H9 (cell line): ENCODE data around the gene MAP2K3. TPM values are rescaled to one million over a fixed set of nuclear protein-coding genes. Genes with fewer than 3 reads are reported as not detected.

Experiments used
- DNase-seq: peaks from one replicate; pipeline ENCODE4 v3.0.0-alpha.2; 2017
- H2AFZ ChIP-seq: one replicate; pipeline ENCODE4 v1.6.1; 2013; ENCODE audit warnings: mild to moderate bottlenecking, low read length, control low read depth, moderate library complexity
- H2AK5ac ChIP-seq: 2 replicates; pipeline ENCODE4 v1.6.1; 2013; ENCODE audit warnings: low read length, control low read depth, mixed read lengths; ENCODE audit not compliant: insufficient read length
- H2BK120ac ChIP-seq: one replicate; pipeline ENCODE4 v1.6.1; 2013; ENCODE audit warnings: low read depth, mild to moderate bottlenecking, low read length, control low read depth, inconsistent platforms; ENCODE audit not compliant: poor library complexity, severe bottlenecking
- H2BK12ac ChIP-seq: 2 replicates; pipeline ENCODE4 v1.6.1; 2013; ENCODE audit warnings: low read length, control low read depth, mixed read lengths, low read depth; ENCODE audit not compliant: insufficient read length
- H2BK15ac ChIP-seq: 2 replicates; pipeline ENCODE4 v1.6.1; 2013; ENCODE audit warnings: low read depth, low read length, control low read depth
- H2BK20ac ChIP-seq: one replicate; pipeline ENCODE4 v1.6.1; 2013; ENCODE audit warnings: low read depth, mild to moderate bottlenecking, low read length, control low read depth, inconsistent platforms; ENCODE audit not compliant: poor library complexity, severe bottlenecking
- H2BK5ac ChIP-seq: 2 replicates; pipeline ENCODE4 v1.6.1; 2013; ENCODE audit warnings: low read length, control low read depth, mixed read lengths; ENCODE audit not compliant: insufficient read length
- H3K14ac ChIP-seq: 2 replicates; pipeline ENCODE4 v1.6.1; 2013; ENCODE audit warnings: low read length, control low read depth; ENCODE audit not compliant: insufficient read depth
- H3K18ac ChIP-seq: 2 replicates; pipeline ENCODE4 v1.6.1; 2013; ENCODE audit warnings: low read depth, mild to moderate bottlenecking, mixed read lengths, low read length, control low read depth; ENCODE audit not compliant: insufficient read length
- H3K23ac ChIP-seq: 2 replicates; pipeline ENCODE4 v1.6.1; 2013; ENCODE audit warnings: low read length, control low read depth, mixed read lengths, low read depth; ENCODE audit not compliant: insufficient read length
- H3K23me2 ChIP-seq: 2 replicates; pipeline ENCODE4 v1.6.1; 2013; ENCODE audit warnings: low read depth, mild to moderate bottlenecking, mixed read lengths, low read length, control low read depth; ENCODE audit not compliant: insufficient read length, poor library complexity, severe bottlenecking
- H3K27ac ChIP-seq: 2 replicates; pipeline ENCODE4 v1.5.1; 2013; ENCODE audit warnings: low read length, control low read depth, mixed read lengths, low read depth; ENCODE audit not compliant: insufficient read length
- H3K27me3 ChIP-seq: 2 replicates; pipeline ENCODE4 v1.6.1; 2013; ENCODE audit warnings: low read length, control low read depth, inconsistent platforms; ENCODE audit not compliant: insufficient read depth
- H3K4ac ChIP-seq: 2 replicates; pipeline ENCODE4 v1.6.1; 2013; ENCODE audit warnings: low read depth, mild to moderate bottlenecking, control low read depth, inconsistent platforms, low read length, moderate library complexity
- H3K4me1 ChIP-seq: 2 replicates; pipeline ENCODE4 v1.6.1; 2013; ENCODE audit warnings: low read length, control low read depth, inconsistent platforms; ENCODE audit not compliant: insufficient read depth
- H3K4me2 ChIP-seq: 2 replicates; pipeline ENCODE4 v1.6.1; 2013; ENCODE audit warnings: low read length, control low read depth, mixed read lengths; ENCODE audit not compliant: insufficient read length, insufficient read depth
- H3K56ac ChIP-seq: 2 replicates; pipeline ENCODE4 v1.6.1; 2013; ENCODE audit warnings: low read depth, mild to moderate bottlenecking, mixed read lengths, low read length, control low read depth; ENCODE audit not compliant: insufficient read length
- H3K79me1 ChIP-seq: 2 replicates; pipeline ENCODE4 v1.6.1; 2013; ENCODE audit warnings: low read depth, mild to moderate bottlenecking, moderate library complexity, low read length, control low read depth, inconsistent platforms; ENCODE audit not compliant: insufficient read depth, poor library complexity, severe bottlenecking
- H3K79me2 ChIP-seq: 2 replicates; pipeline ENCODE4 v1.6.1; 2013; ENCODE audit warnings: low read length, control low read depth, inconsistent platforms; ENCODE audit not compliant: insufficient read depth
- H3K9ac ChIP-seq: 2 replicates; pipeline ENCODE4 v1.6.1; 2013; ENCODE audit warnings: low read length, control low read depth, mixed read lengths; ENCODE audit not compliant: insufficient read length; ENCODE audit errors: extremely low read depth
- H3K9me3 ChIP-seq: one replicate; pipeline ENCODE4 v1.6.1; 2013; ENCODE audit warnings: low read depth, low read length, inconsistent platforms; ENCODE audit not compliant: control insufficient read depth
- H3T11ph ChIP-seq: one replicate; pipeline ENCODE4 v1.6.1; 2013; ENCODE audit warnings: mild to moderate bottlenecking, low read length, control low read depth, inconsistent platforms
- H4K20me1 ChIP-seq: one replicate; pipeline ENCODE4 v1.6.1; 2013; ENCODE audit not compliant: control insufficient read depth, insufficient read length, insufficient read depth
- H4K5ac ChIP-seq: 2 replicates; pipeline ENCODE4 v1.6.1; 2013; ENCODE audit warnings: low read depth, mild to moderate bottlenecking, mixed read lengths, low read length, control low read depth; ENCODE audit not compliant: insufficient read length
- H4K8ac ChIP-seq: replicated peaks from 2 replicates; pipeline ENCODE4 v1.6.1; 2013; ENCODE audit warnings: low read length, control low read depth, mixed read lengths, low read depth; ENCODE audit not compliant: insufficient read length
- H4K91ac ChIP-seq: 2 replicates; pipeline ENCODE4 v1.6.1; 2013; ENCODE audit warnings: low read depth, mild to moderate bottlenecking, moderate library complexity, mixed read lengths, low read length, control low read depth; ENCODE audit not compliant: insufficient read length
- H3K27ac Mint-ChIP-seq, 3 experiments: 2 replicates in 2 of 3; 3 replicates in 1 of 3; pipeline ENCODE4 v1.8.0; 2020 to 2021; ENCODE audit warnings: mixed read lengths in 3 of 3, mild to moderate bottlenecking in 1 of 3, moderate library complexity in 1 of 3
- H3K27me3 Mint-ChIP-seq: 2 replicates; pipeline ENCODE4 v1.8.0; 2021; ENCODE audit warnings: low read depth, mild to moderate bottlenecking, moderate library complexity, mixed read lengths
- H3K36me3 Mint-ChIP-seq, 3 experiments: 2 replicates in 2 of 3; 3 replicates in 1 of 3; pipeline ENCODE4 v1.8.0; 2020 to 2021; ENCODE audit warnings: low read depth in 3 of 3, mixed read lengths in 3 of 3; ENCODE audit not compliant: insufficient read depth in 1 of 3
- H3K4me1 Mint-ChIP-seq, 2 experiments: 2 replicates each; pipeline ENCODE4 v1.8.0; 2020; ENCODE audit warnings: mixed read lengths in 2 of 2
- H3K4me3 Mint-ChIP-seq, 2 experiments: 2 replicates in 1 of 2; 3 replicates in 1 of 2; pipeline ENCODE4 v1.8.0; 2020 to 2021; ENCODE audit warnings: mild to moderate bottlenecking in 2 of 2, mixed read lengths in 2 of 2, moderate library complexity in 1 of 2
- H3K9me3 Mint-ChIP-seq, 2 experiments: 2 replicates in 1 of 2; 3 replicates in 1 of 2; pipeline ENCODE4 v1.8.0; 2020; ENCODE audit warnings: mild to moderate bottlenecking in 2 of 2, mixed read lengths in 2 of 2, moderate library complexity in 1 of 2
- WGBS: extraction: QIAGEN DNeasy Blood & Tissue Kit; methylation state at CpG from one replicate; pipeline ENCODE4 v1.1.7; 2013; ENCODE audit warnings: missing lambda C conversion rate, low lambda C conversion rate, mixed read lengths; ENCODE audit not compliant: insufficient read length; ENCODE audit errors: extremely low coverage; 5-methylcytosine and 5-hydroxymethylcytosine counted together
- total RNA-seq: library from RNA; stranded (reverse); gene quantifications from 2 replicates; pipeline ENCODE4 v1.2.1, GENCODE V29; 2021
- TF ChIP-seq, protein P1 (sequence below): fragments of 200-600 bp; sonication (generic); conservative IDR thresholded peaks from 3 replicates; pipeline ENCODE4 v1.8.0; 2021; ENCODE audit warnings: antibody characterized with exemption, mild to moderate bottlenecking

MAP2K3 gene
- total RNA-seq, 1 experiment from 2014 or later, result 26.1 TPM

DNA sequence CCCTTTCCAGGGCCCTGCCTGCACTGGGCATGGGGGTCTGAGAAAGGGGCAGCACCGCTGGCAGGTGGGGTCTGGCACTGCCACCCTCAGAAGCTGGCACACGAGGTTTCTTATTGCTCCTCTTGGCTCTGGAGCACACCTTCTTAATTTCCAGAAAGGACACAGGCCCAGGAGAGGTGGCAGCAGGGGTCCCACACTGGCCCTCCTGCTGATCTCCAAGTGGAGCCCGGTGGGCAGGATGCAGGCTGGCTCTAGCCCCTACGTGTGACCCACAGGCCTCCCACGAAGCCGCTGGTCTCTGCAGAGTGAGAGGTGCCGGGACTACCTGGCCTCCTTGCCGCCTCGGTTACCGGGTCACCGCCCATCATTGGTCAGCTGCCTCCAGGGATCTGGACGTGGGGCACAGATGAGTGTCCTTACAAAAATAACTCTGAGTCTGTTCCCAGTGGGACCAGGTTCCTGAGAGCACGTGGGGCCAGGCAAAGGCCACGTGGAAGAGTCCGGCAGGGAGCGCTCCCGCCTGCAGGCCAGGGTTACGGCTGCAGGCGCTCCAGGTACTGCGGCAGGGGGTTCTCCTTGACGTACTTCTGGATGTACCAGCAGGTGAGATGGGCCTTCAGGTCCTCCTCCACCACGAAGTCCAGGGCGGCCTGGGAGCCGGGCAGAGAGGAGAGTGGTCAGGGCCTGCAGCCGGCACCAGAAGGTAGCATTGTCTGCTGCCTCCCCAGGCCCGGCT, 41.6 kb upstream of the MAP2K3 start:
- Histone ChIP-seq H2BK120ac (no peak overlapping the region), H4K91ac (no peak overlapping the region), H3T11ph (no peak overlapping the region), H3K23me2 (no peaks in the 10 kb centered on the region), H2AK5ac (no peak overlapping the region), H3K14ac (no peak overlapping the region; the same call in 1 of the 2 replicates), H2BK5ac (no peak overlapping the region), H2AFZ (no peak overlapping the region), H3K79me2 (no peaks in the 10 kb centered on the region), H3K4me2 (no peak overlapping the region), H3K18ac (no peak overlapping the region), H3K9ac (no peak overlapping the region), H3K9me3 (no peaks in the 10 kb centered on the region), H3K23ac (no peak overlapping the region), H2BK15ac (no peak overlapping the region), H3K56ac (no peak overlapping the region), H2BK20ac (no peak overlapping the region), H2BK12ac (no peak overlapping the region), H3K27me3 (no peaks in the 10 kb centered on the region; the same call in 1 of the 2 replicates), H3K4ac (no peak overlapping the region), H4K20me1 (no peaks in the 10 kb centered on the region), H3K27ac (no peak overlapping the region), H3K4me1 (no peaks in the 10 kb centered on the region; the same call in 1 of the 2 replicates), H3K79me1 (no peaks in the 10 kb centered on the region), H4K5ac (no peak overlapping the region), H4K8ac (no peak overlapping the region)
- no CpG with 5 or more reads among the region's 26 CpGs for WGBS
- H3K36me3 Mint-ChIP-seq, result no peaks in the 10 kb centered on the region
- TF ChIP-seq, protein P1, sequence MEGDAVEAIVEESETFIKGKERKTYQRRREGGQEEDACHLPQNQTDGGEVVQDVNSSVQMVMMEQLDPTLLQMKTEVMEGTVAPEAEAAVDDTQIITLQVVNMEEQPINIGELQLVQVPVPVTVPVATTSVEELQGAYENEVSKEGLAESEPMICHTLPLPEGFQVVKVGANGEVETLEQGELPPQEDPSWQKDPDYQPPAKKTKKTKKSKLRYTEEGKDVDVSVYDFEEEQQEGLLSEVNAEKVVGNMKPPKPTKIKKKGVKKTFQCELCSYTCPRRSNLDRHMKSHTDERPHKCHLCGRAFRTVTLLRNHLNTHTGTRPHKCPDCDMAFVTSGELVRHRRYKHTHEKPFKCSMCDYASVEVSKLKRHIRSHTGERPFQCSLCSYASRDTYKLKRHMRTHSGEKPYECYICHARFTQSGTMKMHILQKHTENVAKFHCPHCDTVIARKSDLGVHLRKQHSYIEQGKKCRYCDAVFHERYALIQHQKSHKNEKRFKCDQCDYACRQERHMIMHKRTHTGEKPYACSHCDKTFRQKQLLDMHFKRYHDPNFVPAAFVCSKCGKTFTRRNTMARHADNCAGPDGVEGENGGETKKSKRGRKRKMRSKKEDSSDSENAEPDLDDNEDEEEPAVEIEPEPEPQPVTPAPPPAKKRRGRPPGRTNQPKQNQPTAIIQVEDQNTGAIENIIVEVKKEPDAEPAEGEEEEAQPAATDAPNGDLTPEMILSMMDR, result no peak
- peaks cover 15 to 41% of the 10 kb centered on the region in 2 experiments for H3K4me1 Mint-ChIP-seq
- no peak overlapping the region for H3K27ac Mint-ChIP-seq
- H3K4me3 Mint-ChIP-seq, result no peak overlapping the region
- DNase-seq, result no peak
- H3K27me3 Mint-ChIP-seq, result no peaks in the 10 kb centered on the region
- H3K9me3 Mint-ChIP-seq, result no peaks in the 10 kb centered on the region
